GM18502 (cell line): ENCODE results near the gene DUS1L.

ENCODE experiments used
- ATAC-seq: cut with Tn5 transposase; IDR thresholded peaks from one replicate; pipeline ENCODE4 v1.9.1; 2021; ENCODE audit warnings: mild to moderate bottlenecking; ENCODE audit not compliant: unreplicated experiment, poor library complexity

DUS1L gene

GRCh38 chr17:82059272-82060000 is 6.2 kb downstream of the DUS1L start:
- no peak for ATAC-seq

- no peak for ATAC-seq
Measured at GRCh38 chr17:82058855-82059249, 6.8 kb downstream of the DUS1L start.

- no peak for ATAC-seq
Measured at GRCh38 chr17:82058230-82058854, 7.3 kb downstream of the DUS1L start.

DNA sequence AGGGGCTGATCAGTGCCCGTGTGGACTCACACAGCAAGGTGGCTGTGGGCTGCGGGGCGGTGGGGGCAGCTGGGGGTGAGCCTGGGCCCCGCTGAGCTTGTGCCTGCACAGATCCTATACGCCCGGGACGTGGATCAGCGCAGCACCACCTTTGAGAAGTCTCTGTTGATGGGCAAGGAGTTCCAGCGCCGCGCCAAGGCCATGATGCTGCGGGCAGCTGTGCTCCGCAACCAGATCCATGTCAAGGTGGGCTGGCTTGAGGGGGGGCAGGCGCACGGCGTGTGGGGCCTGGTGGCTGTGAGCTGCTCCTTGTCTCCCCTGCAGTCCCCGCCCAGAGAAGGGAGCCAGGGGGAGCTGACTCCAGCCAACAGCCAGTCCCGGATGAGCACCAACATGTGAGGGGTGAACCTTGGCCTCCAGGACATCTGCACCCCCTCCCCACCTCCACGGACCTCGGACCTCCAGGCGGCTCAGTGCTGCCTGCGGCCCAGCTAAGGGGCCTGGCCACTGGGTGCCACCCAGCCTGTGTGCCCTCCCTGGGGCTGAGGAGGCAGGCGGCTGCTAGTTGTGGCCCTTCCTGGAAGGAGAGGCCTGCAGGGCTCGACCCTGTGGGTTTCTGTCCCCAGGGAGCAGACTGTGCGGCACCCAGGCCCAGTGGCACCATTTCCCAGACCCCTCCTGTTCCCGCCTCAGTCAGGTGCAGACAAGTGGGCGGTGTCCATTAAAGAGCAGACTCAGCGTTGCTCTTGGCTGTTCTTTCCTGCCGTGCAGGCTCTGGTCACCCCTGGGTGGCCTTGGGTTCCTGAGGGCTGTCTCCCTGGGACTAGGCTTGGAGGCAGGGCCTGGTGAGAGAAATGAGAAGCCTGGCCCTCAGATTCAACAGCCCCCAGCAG is 8.6 kb downstream of the DUS1L start:
- no peak for ATAC-seq

DNA sequence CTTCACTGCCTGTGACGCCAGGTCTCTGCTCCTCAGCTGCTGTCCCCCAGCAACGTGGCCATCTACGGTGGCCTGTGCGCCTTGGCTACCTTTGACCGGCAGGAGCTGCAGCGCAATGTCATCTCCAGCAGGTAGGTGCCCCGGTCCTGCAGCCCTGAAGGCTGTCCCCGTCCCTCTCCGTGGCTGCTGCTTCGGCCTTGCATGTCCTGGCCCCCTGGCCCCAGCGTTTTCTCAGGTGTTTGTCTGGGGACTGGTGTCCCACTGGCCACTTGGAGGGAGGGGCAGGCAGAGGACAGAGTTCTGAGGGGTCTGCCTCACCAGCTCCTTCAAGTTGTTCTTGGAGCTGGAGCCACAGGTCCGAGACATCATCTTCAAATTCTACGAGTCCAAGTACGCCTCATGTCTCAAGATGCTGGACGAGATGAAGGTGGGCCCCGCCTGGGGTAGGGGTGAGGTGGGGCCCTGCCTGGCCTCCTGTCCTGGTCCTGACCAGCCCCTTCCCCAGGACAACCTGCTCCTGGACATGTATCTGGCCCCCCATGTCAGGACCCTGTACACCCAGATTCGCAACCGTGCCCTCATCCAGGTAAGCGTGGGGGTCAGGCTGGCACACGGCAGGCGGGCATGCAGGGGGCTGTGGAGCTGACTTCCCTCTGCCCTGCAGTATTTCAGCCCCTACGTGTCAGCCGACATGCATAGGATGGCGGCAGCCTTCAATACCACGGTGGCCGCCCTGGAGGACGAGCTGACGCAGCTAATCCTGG is 9.5 kb downstream of the DUS1L start:
- ATAC-seq = no peak

- no peak for ATAC-seq
Measured at GRCh38 chr17:82055023-82055964, 10.3 kb downstream of the DUS1L start.

GRCh38 chr17:82054351-82055022 is 11.1 kb downstream of the DUS1L start:
- no peak for ATAC-seq

DNA sequence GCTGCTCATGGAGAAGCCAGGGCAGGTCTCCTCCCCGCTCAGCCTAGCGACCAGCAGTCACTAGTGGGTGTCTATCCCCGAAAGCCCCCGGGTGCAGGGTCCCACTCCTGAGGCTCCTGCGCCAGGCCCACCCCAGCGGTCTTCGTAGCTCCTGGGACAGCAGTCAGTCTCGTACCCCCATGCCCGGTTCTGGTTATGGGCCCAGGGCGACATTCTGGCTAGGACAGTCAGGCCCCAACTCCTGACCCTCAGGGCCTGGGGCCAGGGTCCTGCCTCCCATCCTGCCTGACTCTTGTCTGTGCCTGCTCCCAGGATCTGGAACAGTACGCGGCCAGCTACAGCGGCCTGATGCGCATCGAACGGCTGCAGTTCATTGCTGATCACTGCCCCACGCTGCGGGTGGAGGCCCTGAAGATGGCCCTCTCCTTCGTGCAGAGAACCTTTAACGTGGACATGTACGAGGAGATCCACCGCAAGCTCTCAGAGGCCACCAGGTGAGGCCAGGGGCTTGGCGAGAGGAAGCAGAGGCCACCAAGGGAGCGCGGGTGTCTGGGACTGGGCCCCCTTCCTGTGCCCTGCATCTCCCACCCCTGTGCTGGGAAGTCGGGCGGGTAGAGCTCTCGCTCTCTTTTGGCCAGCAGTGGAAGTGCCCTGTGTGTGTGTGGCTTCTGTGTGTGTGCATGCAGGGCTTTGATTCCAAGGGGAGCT is 11.9 kb downstream of the DUS1L start:
- no peak for ATAC-seq

- ATAC-seq = no peak
Measured at GRCh38 chr17:82053130-82053529, 12.5 kb downstream of the DUS1L start.

DNA sequence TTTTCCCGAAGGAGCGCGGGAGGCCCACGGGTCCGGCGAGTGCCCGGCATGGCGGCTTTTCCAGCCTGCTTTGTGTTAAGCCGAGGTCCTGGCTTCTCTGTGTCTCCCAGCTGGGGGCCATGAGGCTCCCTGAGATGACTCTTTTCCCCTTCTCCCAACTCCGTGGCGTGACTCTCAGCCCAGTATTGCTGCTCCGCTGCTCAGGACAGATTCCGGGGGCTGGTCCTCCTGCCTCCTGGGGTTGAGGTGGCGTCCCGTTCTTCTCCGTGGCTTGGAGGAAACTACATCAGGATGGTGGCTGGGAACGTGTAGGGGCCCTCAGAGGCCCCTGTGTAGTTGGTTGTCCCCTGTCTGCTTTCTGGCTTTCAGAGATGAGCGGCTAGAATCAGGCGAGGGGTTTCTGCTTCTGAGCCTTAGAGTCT is 13.0 kb downstream of the DUS1L start:
- no peak for ATAC-seq

DNA sequence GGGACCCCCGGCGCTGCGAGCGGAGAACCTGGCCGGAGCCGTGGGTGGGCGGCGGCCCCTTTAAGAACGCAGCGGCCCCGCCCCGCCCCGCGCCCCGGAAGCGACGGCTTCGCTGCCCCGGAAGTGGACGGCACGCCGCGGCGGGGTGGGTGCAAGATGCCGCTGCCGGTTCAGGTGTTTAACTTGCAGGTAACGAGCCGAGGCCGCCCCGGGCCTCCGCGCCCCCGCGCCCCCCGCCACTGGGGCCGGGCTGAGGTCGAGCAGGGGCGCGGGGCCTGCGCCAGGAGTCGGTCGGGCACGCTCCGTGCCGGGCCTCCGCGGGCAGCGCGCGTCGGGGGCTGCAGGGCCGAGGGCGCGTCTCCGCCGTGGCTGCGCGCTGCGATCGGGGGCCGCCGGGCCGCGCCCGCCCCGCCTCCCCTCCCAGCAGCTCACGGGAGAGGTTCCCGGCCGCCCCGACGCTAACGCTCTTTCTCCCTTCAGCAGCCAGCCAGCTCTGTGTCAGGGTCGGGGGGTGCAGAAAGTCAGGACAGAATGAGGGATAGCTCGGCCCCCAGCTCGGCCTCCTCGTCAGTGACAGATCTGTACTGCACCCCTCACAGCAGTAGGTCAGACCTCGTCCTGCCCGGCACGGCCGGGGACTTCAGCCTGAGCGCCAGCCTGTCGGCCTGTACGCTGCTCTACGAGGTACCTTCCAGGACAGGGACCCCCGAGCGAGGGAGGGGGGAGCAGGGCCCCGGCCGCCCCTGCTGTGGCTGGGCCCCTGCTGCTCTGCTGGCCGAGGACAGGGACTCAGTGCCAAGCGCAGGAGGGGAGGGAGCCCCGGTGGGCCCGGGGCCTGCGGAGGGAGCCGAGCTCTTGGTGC is 13.6 kb downstream of the DUS1L start, which contains the start of the genes GPS1 and RFNG:
Gene GPS1 (plus strand): TSS at position 123 of the 862 bp plus-strand sequence. CDS start 34 bp downstream, at position 157.
Gene RFNG (minus strand): TSS at position 36 of the 862 bp plus-strand sequence. CDS start 45 bp downstream, outside the sequence.
- peak; percentile 66 for ATAC-seq

- ATAC-seq = no peak
Measured at GRCh38 chr17:82050761-82051641, 14.6 kb downstream of the DUS1L start.

GRCh38 chr17:82050152-82050760 is 15.3 kb downstream of the DUS1L start:
- no peak for ATAC-seq

GRCh38 chr17:82049521-82049971 is 16.1 kb downstream of the DUS1L start:
- no peak for ATAC-seq

GRCh38 chr17:82049106-82049505 is 16.5 kb downstream of the DUS1L start:
- ATAC-seq = no peak
